ENCODE results near the gene ADGRA1.
"Not testable (repeated sequence)": the region's sequence is repeated elsewhere in the genome, so short reads cannot be mapped to it uniquely, and the experiment has no call there.

Gene ADGRA1

GRCh38 chr10:133110609-133111275 is 23.0 kb downstream of the ADGRA1 start:
- DNase-seq (ENCODE audit: low read depth in 2 of 2) = no peak

GRCh38 chr10:133111640-133112039 is 23.9 kb downstream of the ADGRA1 start:
- not testable (repeated sequence) for DNase-seq (ENCODE audit: low read depth in 2 of 2)

- DNase-seq (ENCODE audit: low read depth in 2 of 2) = no peak
These were observed 25.6 kb downstream of the ADGRA1 start for GRCh38 chr10:133113146-133113830.

DNA sequence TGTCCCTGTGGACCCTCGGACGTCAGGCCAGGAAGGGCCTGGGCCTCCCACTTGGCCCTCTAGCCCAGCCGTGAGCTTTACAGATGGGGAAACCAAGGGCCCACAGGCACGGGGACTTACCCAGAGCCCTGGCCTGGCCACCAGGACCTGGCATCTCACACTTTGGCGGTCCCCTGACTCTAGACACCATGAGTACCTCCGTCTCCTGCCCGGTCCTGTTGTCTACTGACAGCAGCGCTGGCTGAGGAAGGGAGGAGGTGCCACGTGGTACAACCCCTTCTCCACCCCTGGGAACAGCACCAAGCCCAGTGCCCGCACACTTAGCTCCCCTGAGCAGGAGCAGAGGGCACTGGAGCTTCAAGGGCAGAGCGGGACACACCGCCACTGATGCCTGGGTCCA is 26.1 kb downstream of the ADGRA1 start:
- no peak for DNase-seq (ENCODE audit: low read depth in 2 of 2)

GRCh38 chr10:133114251-133114650 is 26.5 kb downstream of the ADGRA1 start:
- DNase-seq (ENCODE audit: low read depth in 2 of 2) = no peak

DNA sequence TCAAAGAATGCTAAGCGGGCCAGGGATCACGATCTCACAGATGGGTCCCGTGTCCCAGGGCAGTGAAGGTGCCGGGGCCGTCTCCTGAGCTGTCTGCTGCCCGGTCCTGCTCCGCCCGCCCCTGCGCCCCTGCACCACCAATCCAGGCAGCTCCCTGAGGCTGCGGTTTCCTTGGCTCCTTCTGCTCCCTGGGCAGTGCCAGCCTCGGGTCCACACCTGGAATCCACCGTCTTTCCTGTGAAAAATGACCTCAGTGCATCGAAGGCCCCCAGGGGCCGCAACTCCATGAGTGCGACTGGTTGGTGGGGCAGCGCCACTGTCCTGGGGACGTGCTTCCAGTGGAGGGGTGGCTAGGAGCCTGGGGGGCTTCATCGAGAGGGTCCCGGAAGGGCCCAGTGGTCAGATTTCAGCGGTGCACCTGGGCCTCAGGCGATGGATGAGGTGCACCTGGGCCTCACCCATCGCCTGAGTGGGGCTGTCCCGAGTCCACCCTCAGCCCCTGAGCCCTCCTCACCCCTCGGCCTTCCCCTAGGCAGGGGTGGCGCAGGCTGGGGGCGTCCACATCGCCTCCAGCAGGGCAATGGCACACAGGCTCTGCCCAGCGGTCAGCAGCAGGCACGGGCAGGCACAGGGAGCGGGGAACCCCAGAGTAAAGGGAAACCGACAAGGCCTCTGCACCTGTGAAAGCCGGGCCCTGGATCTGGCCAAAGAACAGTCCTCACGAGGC is 27.2 kb downstream of the ADGRA1 start:
- DNase-seq (ENCODE audit: low read depth in 2 of 2) = no peak

DNA sequence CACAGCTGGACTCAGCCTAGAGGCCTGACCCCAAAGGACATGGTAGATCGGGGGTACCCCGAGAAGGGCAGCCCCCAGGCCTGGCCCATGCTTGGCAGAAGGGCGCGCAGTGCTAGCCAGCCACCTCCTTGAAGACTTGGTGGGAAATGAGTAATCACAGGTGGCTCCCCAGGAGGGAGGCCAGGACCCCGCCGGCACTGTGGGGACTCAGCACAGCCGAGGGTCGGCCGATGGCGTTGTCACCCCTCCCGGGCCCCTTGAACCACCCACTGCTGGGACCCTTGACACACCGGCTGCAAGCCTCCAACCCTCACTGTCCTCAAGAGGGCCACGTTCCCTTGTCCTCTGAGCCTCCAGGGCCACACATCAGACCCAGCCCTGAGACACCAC is 27.7 kb downstream of the ADGRA1 start:
- DNase-seq (ENCODE audit: low read depth in 2 of 2) = no peak

DNA sequence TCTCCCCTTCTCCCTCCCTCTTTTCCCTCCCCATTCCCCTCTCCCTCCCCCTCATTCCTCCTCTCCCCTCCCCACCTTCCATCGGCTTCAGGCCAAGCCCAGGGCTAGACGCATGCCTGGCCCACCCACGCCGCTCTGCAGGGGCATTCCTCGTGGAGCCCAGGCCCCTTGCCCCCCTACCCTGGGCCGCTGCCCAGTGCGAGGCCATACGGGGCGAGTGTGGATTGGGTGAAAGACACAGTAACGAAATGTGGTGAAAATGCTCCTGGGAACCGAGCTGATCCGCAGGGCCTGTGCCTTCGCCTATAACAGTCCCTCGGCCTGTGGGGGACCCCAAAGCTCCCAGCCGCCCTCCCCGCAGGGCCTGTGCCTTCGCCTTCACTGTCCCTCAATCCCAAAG is 28.3 kb downstream of the ADGRA1 start:
- no peak for DNase-seq (ENCODE audit: low read depth in 2 of 2)

GRCh38 chr10:133116455-133116854 is 28.7 kb downstream of the ADGRA1 start:
- DNase-seq (ENCODE audit: low read depth in 2 of 2) = no peak

DNA sequence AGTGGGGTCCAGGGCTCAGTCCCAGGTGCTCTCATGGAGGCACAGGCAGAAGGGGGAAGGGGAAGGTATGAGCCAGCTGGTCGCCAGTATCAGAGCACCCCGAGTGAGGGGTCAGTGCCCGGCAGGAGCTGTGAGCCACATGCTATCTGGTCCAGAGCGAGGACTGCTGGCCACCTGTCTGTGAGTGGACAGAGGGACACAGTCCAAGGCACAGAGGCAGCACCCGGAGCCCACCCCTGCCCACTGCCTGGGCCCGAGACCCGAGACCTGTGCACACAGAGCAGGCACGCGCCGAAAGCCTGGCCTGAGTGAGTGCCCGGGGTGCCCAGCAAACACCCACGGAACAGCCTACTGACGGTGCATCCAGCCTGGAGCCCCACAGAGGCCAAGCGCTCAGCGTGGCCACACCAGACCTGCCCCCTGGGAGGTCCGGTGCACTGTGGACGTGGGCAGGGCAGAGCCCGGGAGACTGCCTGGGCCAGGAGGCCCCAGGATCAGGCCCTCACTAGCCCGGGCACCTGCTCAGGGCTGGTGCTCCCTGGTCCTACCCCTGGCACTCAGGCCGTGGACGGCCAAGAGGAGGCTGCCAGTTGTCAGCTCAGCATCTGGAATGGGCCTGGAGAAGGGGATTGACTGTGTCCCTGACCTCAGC is 29.4 kb downstream of the ADGRA1 start:
- DNase-seq (ENCODE audit: low read depth in 2 of 2) = no peak

- DNase-seq (ENCODE audit: low read depth in 2 of 2) = no peak
These were observed 30.0 kb downstream of the ADGRA1 start for GRCh38 chr10:133117688-133118071.

- no peak for DNase-seq (ENCODE audit: low read depth in 2 of 2)
These were observed 33.8 kb downstream of the ADGRA1 start for GRCh38 chr10:133121479-133121878.

GRCh38 chr10:133122171-133122935 is 34.6 kb downstream of the ADGRA1 start:
- DNase-seq (ENCODE audit: low read depth in 2 of 2) = no peak

- no peak for DNase-seq (ENCODE audit: low read depth in 2 of 2)
These were observed 35.5 kb downstream of the ADGRA1 start for GRCh38 chr10:133123050-133123745.

- DNase-seq (ENCODE audit: low read depth in 2 of 2) = no peak
These were observed 36.1 kb downstream of the ADGRA1 start for GRCh38 chr10:133123746-133124356.

DNA sequence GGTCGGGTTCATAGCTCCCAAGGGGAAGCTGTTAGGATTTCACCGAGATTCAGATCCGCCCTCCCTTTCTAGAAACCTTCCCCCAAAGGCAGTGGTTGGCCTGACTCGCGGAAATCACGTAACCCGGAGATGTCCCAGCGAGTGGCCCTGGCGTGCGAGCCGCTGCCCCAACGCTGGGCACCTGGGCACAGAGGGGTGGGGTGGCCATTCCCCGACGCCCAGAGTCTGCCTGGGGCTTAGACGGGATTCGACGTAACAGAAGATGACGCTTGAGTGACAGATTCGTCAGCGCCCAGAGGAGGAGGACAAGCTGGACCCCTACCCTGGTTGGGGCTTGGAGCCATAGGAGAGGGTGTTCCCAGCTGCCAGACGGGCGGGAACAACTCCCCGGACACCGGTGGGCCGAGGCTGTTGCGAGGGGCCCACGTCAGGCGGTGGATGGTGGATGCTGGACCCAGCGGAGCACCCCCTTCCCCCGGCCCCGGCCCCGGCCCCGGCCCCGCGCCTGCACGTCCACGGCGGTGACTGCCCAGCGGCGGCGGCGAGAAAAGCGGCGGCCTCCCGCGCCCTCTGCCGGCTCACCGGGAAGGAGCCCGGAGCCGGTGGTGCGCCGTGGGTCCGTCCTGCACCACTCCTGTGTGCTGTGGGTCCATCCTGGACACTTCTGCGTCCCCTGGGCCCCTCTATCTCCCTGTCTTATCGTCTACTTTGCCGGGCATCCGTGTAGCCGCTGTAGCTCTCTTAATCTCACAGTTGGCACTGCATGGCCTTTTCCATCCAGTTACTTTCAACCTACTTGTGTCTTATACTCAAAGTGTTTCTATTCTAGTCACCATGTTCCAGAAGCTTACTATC is 36.9 kb downstream of the ADGRA1 start:
- no peak for DNase-seq (ENCODE audit: low read depth in 2 of 2)

GRCh38 chr10:133125901-133126300 is 38.2 kb downstream of the ADGRA1 start:
- no peak for DNase-seq (ENCODE audit: low read depth in 2 of 2)

GRCh38 chr10:133126431-133127290 is 38.9 kb downstream of the ADGRA1 start:
- no peak for DNase-seq (ENCODE audit: low read depth in 2 of 2)

Measured in fibroblast of skin of left quadriceps (primary cell).